Immature natural killer cell (primary cell): ENCODE results near the gene ADK. TPM values are rescaled to one million over a fixed set of nuclear protein-coding genes. Genes with fewer than 3 reads are reported as not detected.
A peak's percentile ranks its signal among the peaks of the same experiment; 100 is the strongest.

Experiments
- DNase-seq, 3 donors: peaks; one replicate each; pipeline ENCODE4 v3.0.0; 2022; ENCODE audit warnings: mixed read lengths in 1 of 3
- H3K27ac Mint-ChIP-seq, 6 donors: one replicate each; pipeline ENCODE4 v1.8.0; 2020; ENCODE audit warnings: mixed read lengths in 6 of 6, mild to moderate bottlenecking in 5 of 6, inconsistent platforms in 4 of 6, moderate library complexity in 3 of 6
- H3K27me3 Mint-ChIP-seq, 3 donors: one replicate each; pipeline ENCODE4 v1.8.0; 2020 to 2021; ENCODE audit warnings: low read depth in 3 of 3, mild to moderate bottlenecking in 3 of 3, mixed read lengths in 3 of 3, moderate library complexity in 3 of 3, inconsistent platforms in 1 of 3
- H3K36me3 Mint-ChIP-seq, 3 donors: one replicate each; pipeline ENCODE4 v1.8.0; 2020; ENCODE audit warnings: mixed read lengths in 3 of 3, inconsistent platforms in 2 of 3, mild to moderate bottlenecking in 2 of 3
- H3K4me1 Mint-ChIP-seq, 2 donors: one replicate each; pipeline ENCODE4 v1.8.0; 2020; ENCODE audit warnings: inconsistent platforms in 2 of 2, mild to moderate bottlenecking in 2 of 2, mixed read lengths in 2 of 2, moderate library complexity in 1 of 2
- H3K4me3 Mint-ChIP-seq, 5 donors: one replicate each; pipeline ENCODE4 v1.8.0; 2020; ENCODE audit warnings: mild to moderate bottlenecking in 5 of 5, mixed read lengths in 5 of 5, inconsistent platforms in 3 of 5, moderate library complexity in 3 of 5
- H3K9me3 Mint-ChIP-seq, 6 donors: one replicate each; pipeline ENCODE4 v1.8.0; 2020; ENCODE audit warnings: mild to moderate bottlenecking in 6 of 6, mixed read lengths in 6 of 6, inconsistent platforms in 4 of 6, moderate library complexity in 3 of 6
- polyA plus RNA-seq, 3 donors: library from polyadenylated mRNA; unstranded; fragments of 300-500 nt; fragmentation: Illumina TruSeq; gene quantifications; one replicate each; pipeline ENCODE4 v1.2.3, GENCODE V29; 2021

ADK gene
- polyA plus RNA-seq, 3 donors from 2014 or later = 26.9 to 36.7 (median 28.4) TPM

GRCh38 chr10:74243067-74243466 lies 92.0 kb downstream of the ADK start:
- no peak for DNase-seq
- Mint-ChIP-seq H3K27me3 (no peaks in the 10 kb centered on the region), H3K4me1 (no peaks in the 10 kb centered on the region), H3K9me3 (no peaks in the 10 kb centered on the region), H3K36me3 (no peaks in the 10 kb centered on the region), H3K27ac (peak overlapping the region in 1 of 6 donors; percentile 34), H3K4me3 (no peak overlapping the region)

GRCh38 chr10:74244097-74244685 lies 93.2 kb downstream of the ADK start:
- Mint-ChIP-seq H3K27me3 (no peaks in the 10 kb centered on the region), H3K27ac (no peak overlapping the region), H3K4me3 (no peak overlapping the region), H3K9me3 (no peaks in the 10 kb centered on the region), H3K4me1 (no peaks in the 10 kb centered on the region), H3K36me3 (no peaks in the 10 kb centered on the region)
- DNase-seq = peak; percentile 15 to 26 (median 23)

- no peaks in the 10 kb centered on the region for H3K36me3 Mint-ChIP-seq
- DNase-seq = no peak
Observed at GRCh38 chr10:74244807-74245206, 93.8 kb downstream of the ADK start.

GRCh38 chr10:74246495-74246894 lies 95.5 kb downstream of the ADK start:
- Mint-ChIP-seq H3K27me3 (no peaks in the 10 kb centered on the region), H3K27ac (peak overlapping the region in 2 of 6 donors; percentile 3 to 41), H3K4me3 (no peak overlapping the region), H3K4me1 (no peaks in the 10 kb centered on the region), H3K36me3 (no peaks in the 10 kb centered on the region), H3K9me3 (no peaks in the 10 kb centered on the region)
- no peak for DNase-seq

More at GRCh38 chr10:74244807-74245206, 93.8 kb downstream of the ADK start:
- Mint-ChIP-seq H3K4me3 (no peak overlapping the region), H3K27ac (no peak overlapping the region), H3K4me1 (no peaks in the 10 kb centered on the region), H3K27me3 (no peaks in the 10 kb centered on the region), H3K9me3 (no peaks in the 10 kb centered on the region)

- Mint-ChIP-seq H3K27ac (no peak overlapping the region), H3K27me3 (no peaks in the 10 kb centered on the region), H3K4me1 (no peaks in the 10 kb centered on the region), H3K9me3 (no peaks in the 10 kb centered on the region), H3K4me3 (no peak overlapping the region), H3K36me3 (no peaks in the 10 kb centered on the region)
- DNase-seq = no peak
Observed at GRCh38 chr10:74249865-74250264, 98.8 kb downstream of the ADK start.

GRCh38 chr10:74255214-74255613 lies 104.2 kb downstream of the ADK start:
- H3K4me3 Mint-ChIP-seq = no peak overlapping the region
- H3K9me3 Mint-ChIP-seq = no peaks in the 10 kb centered on the region
- H3K4me1 Mint-ChIP-seq = no peaks in the 10 kb centered on the region
- DNase-seq = no peak
- H3K36me3 Mint-ChIP-seq = no peaks in the 10 kb centered on the region
- no peaks in the 10 kb centered on the region for H3K27me3 Mint-ChIP-seq
- no peak overlapping the region for H3K27ac Mint-ChIP-seq

- H3K9me3 Mint-ChIP-seq = no peaks in the 10 kb centered on the region
- peak overlapping the region in 1 of 6 donors; percentile 28 for H3K27ac Mint-ChIP-seq
- no peak overlapping the region for H3K4me3 Mint-ChIP-seq
- H3K36me3 Mint-ChIP-seq = no peaks in the 10 kb centered on the region
- no peaks in the 10 kb centered on the region for H3K4me1 Mint-ChIP-seq
- DNase-seq = no peak
- H3K27me3 Mint-ChIP-seq = no peaks in the 10 kb centered on the region
Observed at GRCh38 chr10:74255888-74256357, 104.9 kb downstream of the ADK start.

GRCh38 chr10:74262856-74263255 lies 111.8 kb downstream of the ADK start:
- Mint-ChIP-seq H3K36me3 (no peaks in the 10 kb centered on the region), H3K4me3 (no peak overlapping the region), H3K4me1 (peaks cover 0 to 4% of the 10 kb centered on the region in 2 donors), H3K27ac (no peak overlapping the region), H3K9me3 (no peaks in the 10 kb centered on the region), H3K27me3 (no peaks in the 10 kb centered on the region)
- DNase-seq = no peak

- H3K9me3 Mint-ChIP-seq = no peaks in the 10 kb centered on the region
- H3K27ac Mint-ChIP-seq = no peak overlapping the region
- H3K4me1 Mint-ChIP-seq = peaks cover 0 to 4% of the 10 kb centered on the region in 2 donors
- no peaks in the 10 kb centered on the region for H3K36me3 Mint-ChIP-seq
- DNase-seq = no peak
- no peaks in the 10 kb centered on the region for H3K27me3 Mint-ChIP-seq
- H3K4me3 Mint-ChIP-seq = no peak overlapping the region
Observed at GRCh38 chr10:74263996-74264395, 113.0 kb downstream of the ADK start.

GRCh38 chr10:74272288-74272687 lies 121.3 kb downstream of the ADK start:
- Mint-ChIP-seq H3K27ac (no peak overlapping the region), H3K4me3 (no peak overlapping the region), H3K4me1 (no peaks in the 10 kb centered on the region), H3K27me3 (no peaks in the 10 kb centered on the region), H3K9me3 (no peaks in the 10 kb centered on the region), H3K36me3 (no peaks in the 10 kb centered on the region)
- DNase-seq = no peak

GRCh38 chr10:74275755-74276290 lies 124.8 kb downstream of the ADK start:
- Mint-ChIP-seq H3K27me3 (no peaks in the 10 kb centered on the region), H3K9me3 (no peaks in the 10 kb centered on the region), H3K4me1 (no peaks in the 10 kb centered on the region), H3K36me3 (no peaks in the 10 kb centered on the region), H3K27ac (no peak overlapping the region), H3K4me3 (no peak overlapping the region)
- no peak for DNase-seq

GRCh38 chr10:74276416-74276815 lies 125.4 kb downstream of the ADK start:
- DNase-seq = no peak
- H3K4me3 Mint-ChIP-seq = no peak overlapping the region
- H3K27me3 Mint-ChIP-seq = no peaks in the 10 kb centered on the region
- H3K9me3 Mint-ChIP-seq = no peaks in the 10 kb centered on the region
- peak overlapping the region in 1 of 6 donors; percentile 43 for H3K27ac Mint-ChIP-seq
- no peaks in the 10 kb centered on the region for H3K4me1 Mint-ChIP-seq
- H3K36me3 Mint-ChIP-seq = no peaks in the 10 kb centered on the region

GRCh38 chr10:74282151-74282847 lies 131.3 kb downstream of the ADK start:
- Mint-ChIP-seq H3K9me3 (no peaks in the 10 kb centered on the region), H3K4me1 (peaks cover 0 to 4% of the 10 kb centered on the region in 2 donors), H3K36me3 (no peaks in the 10 kb centered on the region), H3K27ac (no peak overlapping the region), H3K4me3 (no peak overlapping the region), H3K27me3 (no peaks in the 10 kb centered on the region)
- no peak for DNase-seq

- Mint-ChIP-seq H3K27me3 (no peaks in the 10 kb centered on the region), H3K36me3 (no peaks in the 10 kb centered on the region), H3K27ac (no peak overlapping the region), H3K4me1 (peaks cover 0 to 4% of the 10 kb centered on the region in 2 donors), H3K9me3 (no peaks in the 10 kb centered on the region), H3K4me3 (no peak overlapping the region)
- no peak for DNase-seq
Observed at GRCh38 chr10:74282848-74283210, 131.8 kb downstream of the ADK start.
